ENCODE results near the gene COL19A1. TPM values are rescaled to one million over a fixed set of nuclear protein-coding genes. Genes with fewer than 3 reads are reported as not detected.

Gene COL19A1
- total RNA-seq, 2 experiments from 2014 or later = 0.03 TPM; not detected in 1

GRCh38 chr6:70086806-70087205 lies 220.4 kb downstream of the COL19A1 start:
- no peak for TF ChIP-seq EZH2phosphoT487 (IDR thresholded peaks at IDR 0.05; ENCODE audit: borderline replicate concordance, low read depth, low read length)
- no peak for TF ChIP-seq CTCF (conservative IDR thresholded peaks at IDR 0.05; ENCODE audit: low read length)
- Histone ChIP-seq H2AFZ (ENCODE audit: low read length) (no peak overlapping the region), H3K9me3 (ENCODE audit: low read length) (no peaks in the 10 kb centered on the region), H3K36me3 (ENCODE audit: insufficient read depth, low read length) (no peaks in the 10 kb centered on the region), H3K4me3 (ENCODE audit: low read depth, low read length, poor library complexity, severe bottlenecking) (no peak overlapping the region), H3K4me2 (ENCODE audit: low read length) (no peak overlapping the region), H3K27ac (ENCODE audit: low read depth, low read length, poor library complexity, severe bottlenecking) (no peak overlapping the region), H3K79me2 (ENCODE audit: insufficient read depth, low read depth, low read length) (no peaks in the 10 kb centered on the region), H3K9me2 (ENCODE audit: insufficient read depth, low read length) (no peaks in the 10 kb centered on the region), H3K4me1 (ENCODE audit: insufficient read depth, low read length, poor library complexity, severe bottlenecking) (no peaks in the 10 kb centered on the region), H4K20me1 (ENCODE audit: insufficient read depth, low read length) (no peaks in the 10 kb centered on the region)
- BruUV-seq (replicated peaks) = no TSS peak
- DNase-seq (ENCODE audit: low spot score) = no peak
- POLR2A ChIA-PET = interaction anchor here (0.6 kb wide), 1 partner anchor 1248 kb away, joined by 4 read pairs; no protein-coding TSS in a partner anchor
- intact Hi-C loops (cut with micrococcal nuclease; ENCODE audit: unreplicated experiment) = no loop called here
- CTCF ChIA-PET (ENCODE audit: unreplicated experiment) = no interaction called here

- POLR2A ChIA-PET = interaction anchor here (1.1 kb wide), 2 partner anchors 172 to 187 kb away, joined by 4 to 7 read pairs; no protein-coding TSS in a partner anchor
Measured at GRCh38 chr6:70094156-70094555, 227.8 kb downstream of the COL19A1 start.

More at GRCh38 chr6:70094156-70094555, 227.8 kb downstream of the COL19A1 start:
- H2AFZ ChIP-seq (ENCODE audit: low read length) = no peak overlapping the region
- H3K79me2 ChIP-seq (ENCODE audit: insufficient read depth, low read depth, low read length) = no peaks in the 10 kb centered on the region
- BruUV-seq (replicated peaks) = no TSS peak
- DNase-seq (ENCODE audit: low spot score) = no peak
- no peak overlapping the region for H3K27ac ChIP-seq (ENCODE audit: low read depth, low read length, poor library complexity, severe bottlenecking)
- H3K9me2 ChIP-seq (ENCODE audit: insufficient read depth, low read length) = no peaks in the 10 kb centered on the region
- intact Hi-C loops (cut with micrococcal nuclease; ENCODE audit: unreplicated experiment) = no loop called here
- no peak overlapping the region for H3K4me3 ChIP-seq (ENCODE audit: low read depth, low read length, poor library complexity, severe bottlenecking)
- no peaks in the 10 kb centered on the region for H3K4me1 ChIP-seq (ENCODE audit: insufficient read depth, low read length, poor library complexity, severe bottlenecking)
- H3K9me3 ChIP-seq (ENCODE audit: low read length) = no peaks in the 10 kb centered on the region
- TF ChIP-seq EZH2phosphoT487 (IDR thresholded peaks at IDR 0.05; ENCODE audit: borderline replicate concordance, low read depth, low read length) = no peak
- TF ChIP-seq CTCF (conservative IDR thresholded peaks at IDR 0.05; ENCODE audit: low read length) = no peak
- CTCF ChIA-PET (ENCODE audit: unreplicated experiment) = no interaction called here
- no peaks in the 10 kb centered on the region for H3K36me3 ChIP-seq (ENCODE audit: insufficient read depth, low read length)
- H4K20me1 ChIP-seq (ENCODE audit: insufficient read depth, low read length) = no peaks in the 10 kb centered on the region
- H3K4me2 ChIP-seq (ENCODE audit: low read length) = no peak overlapping the region
